ENCODE data around the gene NRP1. TPM values are rescaled to one million over a fixed set of nuclear protein-coding genes. Genes with fewer than 3 reads are reported as not detected.

NRP1 gene
- total and polyA plus RNA-seq, 2 of the 8 experiments (the other 6 are each of a cell fraction or from before 2014, with no cell fraction given) = 1.2 to 2.1 TPM

GRCh38 chr10:33252794-33253203, 81.7 kb downstream of the NRP1 start:
- Histone ChIP-seq H3K79me1 (ENCODE audit: low read depth, low read length) (no peaks in the 10 kb centered on the region), H3K27ac (ENCODE audit: low read depth, low read length) (no peak overlapping the region), H4K20me1 (replicated peaks in 1 of 2; ENCODE audit: control insufficient read depth in 1 of 2, insufficient read depth in 2 of 2, low read length in 2 of 2) (no peaks in the 10 kb centered on the region), H4K91ac (replicated peaks; ENCODE audit: insufficient read length, low read length) (no peak overlapping the region), H3K23me2 (ENCODE audit: low read depth, low read length) (no peaks in the 10 kb centered on the region), H3K79me2 (ENCODE audit: control insufficient read depth in 1 of 2, insufficient read depth in 2 of 2, low read length in 2 of 2) (no peaks in the 10 kb centered on the region), H3K9ac (replicated peaks in 1 of 4; ENCODE audit: extremely low read depth in 1 of 4, low read depth in 3 of 4, low read length in 3 of 4) (no peak overlapping the region), H2BK20ac (ENCODE audit: low read length) (no peak overlapping the region), H3K4me3 (ENCODE audit: extremely low read depth in 1 of 4, insufficient read depth in 2 of 4, low read depth in 3 of 4, low read length in 4 of 4) (no peak overlapping the region), H2AK5ac (ENCODE audit: low read depth, low read length) (no peak overlapping the region), H4K5ac (ENCODE audit: insufficient read length, low read depth, low read length) (no peak overlapping the region), H3K36me3 (ENCODE audit: control insufficient read depth in 2 of 4, insufficient read depth in 4 of 4, low read length in 3 of 4) (no peaks in the 10 kb centered on the region), H3K9me3 (ENCODE audit: insufficient read depth in 2 of 2, low read depth in 1 of 2, low read length in 1 of 2) (no peaks in the 10 kb centered on the region), H3K4me2 (ENCODE audit: insufficient read depth in 1 of 2, low read depth in 2 of 2, low read length in 2 of 2) (no peak overlapping the region), H3K18ac (ENCODE audit: extremely low read depth, low read length) (no peak overlapping the region), H4K8ac (ENCODE audit: extremely low read depth, insufficient read depth, low read length) (no peak overlapping the region), H2BK12ac (ENCODE audit: low read depth, low read length) (no peak overlapping the region), H3K56ac (replicated peaks; ENCODE audit: insufficient read length, low read depth, low read length) (no peak overlapping the region), H2BK120ac (replicated peaks; ENCODE audit: low read depth, low read length) (no peak overlapping the region), H2BK5ac (ENCODE audit: low read depth, low read length) (no peak overlapping the region), H3K27me3 (replicated peaks in 1 of 4; ENCODE audit: control insufficient read depth in 3 of 4, extremely low read depth in 1 of 4, insufficient read depth in 3 of 4, low read length in 3 of 4) (no peaks in the 10 kb centered on the region), H2BK15ac (ENCODE audit: low read length) (no peak overlapping the region), H3K4me1 (replicated peaks in 1 of 4; ENCODE audit: control insufficient read depth in 3 of 4, insufficient read depth in 4 of 4, low read length in 3 of 4) (peaks cover 0 to 3% (median 0%) of the 10 kb centered on the region in 4 experiments; a peak in 1 of 7 replicates), H3K23ac (ENCODE audit: insufficient read length) (no peak overlapping the region), H2AFZ (ENCODE audit: low read length) (no peak overlapping the region), H3K14ac (ENCODE audit: insufficient read length) (no peak overlapping the region), H3K4ac (replicated peaks; ENCODE audit: insufficient read length, low read depth, low read length) (no peak overlapping the region)
- TF ChIP-seq SIN3A (conservative IDR thresholded peaks at IDR 0.05 in 1 of 2, IDR thresholded peaks at IDR 0.05 in 1 of 2; ENCODE audit: low read depth in 1 of 2, low read length in 2 of 2) = no peak
- no peak for TF ChIP-seq BRCA1 (IDR thresholded peaks at IDR 0.05; ENCODE audit: low read depth, low read length)
- TF ChIP-seq MAX (IDR thresholded peaks at IDR 0.05) = no peak
- POLR2A ChIA-PET (ENCODE audit: partially characterized antibody) = no interaction called here
- DNase-seq (ENCODE audit: low read depth in 1 of 2, low spot score in 2 of 2) (no peak), FAIRE-seq (no peak)
- 92% methylated on average over 3 of the region's 3 CpGs; no CpG with 5 or more reads in 1 of the 2 experiments for WGBS, 2 experiments (ENCODE audit: extremely low coverage in 1 of 2, insufficient coverage in 1 of 2, insufficient read length in 1 of 2, insufficient replicate concordance in 2 of 2, low coverage in 1 of 2, low lambda C conversion rate in 2 of 2, missing lambda C conversion rate in 1 of 2)
- CTCF ChIA-PET (ENCODE audit: partially characterized antibody) = no interaction called here
